MCF 10A (cell line): ENCODE results near the gene CFAP97D2. TPM values are rescaled to one million over a fixed set of nuclear protein-coding genes. Genes with fewer than 3 reads are reported as not detected.

Experiments
- BruUV-seq: library from RNA; stranded (reverse); fragments of 400-500 nt; replicated peaks from 2 replicates; lab custom pipeline; 2021; lab: Mats Ljungman, UMichigan
- CTCF ChIA-PET: fragments of 300-600 bp; sonication (Branson Sonifier 250); formaldehyde crosslinking; extraction: SDS; loops from one replicate; lab custom pipeline; 2021; ENCODE audit warnings: antibody characterized with exemption, inconsistent platforms; lab: Yijun Ruan, JAX
- POLR2A ChIA-PET: fragments of 300-600, 350-650 bp; sonication (Branson Sonifier 250); formaldehyde crosslinking; extraction: SDS; loops from one replicate; lab custom pipeline; 2020; ENCODE audit warnings: antibody characterized with exemption, inconsistent platforms; lab: Yijun Ruan, JAX
- DNase-seq: peaks from one replicate; pipeline ENCODE4 v3.0.0-alpha.2; 2018; ENCODE audit not compliant: unreplicated experiment
- H3K27ac Mint-ChIP-seq: one replicate; pipeline ENCODE4 v1.8.0; 2022; ENCODE audit warnings: mild to moderate bottlenecking, low read depth, mixed read lengths; ENCODE audit not compliant: unreplicated experiment
- H3K27me3 Mint-ChIP-seq: one replicate; pipeline ENCODE4 v1.8.0; 2022; ENCODE audit warnings: mixed read lengths; ENCODE audit not compliant: insufficient read depth, unreplicated experiment
- H3K36me3 Mint-ChIP-seq: one replicate; pipeline ENCODE4 v1.8.0; 2022; ENCODE audit warnings: mild to moderate bottlenecking, moderate library complexity, mixed read lengths; ENCODE audit not compliant: insufficient read depth, unreplicated experiment
- H3K4me1 Mint-ChIP-seq: one replicate; pipeline ENCODE4 v1.8.0; 2022; ENCODE audit warnings: mixed read lengths; ENCODE audit not compliant: insufficient read depth, unreplicated experiment
- H3K4me3 Mint-ChIP-seq: one replicate; pipeline ENCODE4 v1.8.0; 2022; ENCODE audit warnings: mild to moderate bottlenecking, moderate library complexity, mixed read lengths; ENCODE audit not compliant: unreplicated experiment
- H3K9me3 Mint-ChIP-seq: one replicate; pipeline ENCODE4 v1.8.0; 2022; ENCODE audit warnings: mixed read lengths; ENCODE audit not compliant: unreplicated experiment
- CTCF ChIP-seq: fragments of 200-600 bp; IDR thresholded peaks from one replicate; pipeline ENCODE4 v1.8.0; 2022; ENCODE audit warnings: antibody characterized with exemption, mild to moderate bottlenecking; ENCODE audit not compliant: unreplicated experiment
- intact Hi-C: fragments of 100-400 bp; cut with micrococcal nuclease; formaldehyde crosslinking; loops from 2 replicates; pipeline ENCODE4 v1.14.1; 2022
- total RNA-seq: library from RNA; stranded (reverse); gene quantifications from 2 replicates; pipeline ENCODE4 v1.2.3, GENCODE V29; 2022

Gene CFAP97D2
- total RNA-seq, 1 experiment from 2014 or later = not detected

DNA sequence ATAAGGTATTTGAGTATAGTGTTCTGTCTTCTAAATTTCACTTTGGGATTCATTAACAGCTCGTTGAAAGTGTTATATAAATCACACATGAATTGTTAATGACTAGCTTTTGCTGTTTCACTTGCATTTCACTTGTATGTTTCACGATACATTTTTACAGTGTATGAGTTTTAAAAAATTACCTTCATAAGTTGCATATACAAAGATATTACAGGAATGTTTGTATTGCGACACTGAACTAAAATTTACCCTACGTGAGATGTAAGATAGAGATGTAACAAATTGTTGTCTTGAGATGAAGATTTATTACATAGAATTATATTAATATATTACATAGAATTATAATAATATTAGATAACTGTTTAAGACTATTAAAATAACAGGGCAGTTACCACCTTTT, 57.2 kb downstream of the CFAP97D2 start:
- H3K9me3 Mint-ChIP-seq = no peaks in the 10 kb centered on the region
- peak overlapping the region; percentile 79 for H3K27ac Mint-ChIP-seq
- DNase-seq = no peak
- BruUV-seq = no TSS peak
- no peaks in the 10 kb centered on the region for H3K27me3 Mint-ChIP-seq
- peaks cover 51% of the 10 kb centered on the region for H3K36me3 Mint-ChIP-seq
- CTCF ChIA-PET = interaction anchor here (0.5 to 1.1 kb wide), 2 partner anchors 9 to 10 kb away, joined by 3 read pairs; no protein-coding TSS in a partner anchor
- peak overlapping the region; percentile 83 for H3K4me3 Mint-ChIP-seq
- H3K4me1 Mint-ChIP-seq = peaks cover 6% of the 10 kb centered on the region
- TF ChIP-seq CTCF = no peak
- POLR2A ChIA-PET = interaction anchor here (0.7 to 2.6 kb wide), 13 partner anchors 14 to 382 kb away, joined by 3 to 12 read pairs (median 4); partner anchors contain the start of gene UPF3A
- intact Hi-C loops = no loop called here

- Mint-ChIP-seq H3K27ac (peak overlapping the region; percentile 25), H3K9me3 (no peaks in the 10 kb centered on the region), H3K27me3 (no peaks in the 10 kb centered on the region), H3K4me1 (peaks cover 6% of the 10 kb centered on the region), H3K4me3 (peak overlapping the region; percentile 5), H3K36me3 (peaks cover 64% of the 10 kb centered on the region)
- intact Hi-C loops = no loop called here
- CTCF ChIA-PET = interaction anchor here (0.7 to 1.1 kb wide), 3 partner anchors 12 to 400 kb away, joined by 3 read pairs; no protein-coding TSS in a partner anchor
- POLR2A ChIA-PET = interaction anchor here (0.9 to 2.6 kb wide), 4 partner anchors 75 to 590 kb away, joined by 4 to 12 read pairs (median 9); no protein-coding TSS in a partner anchor
- no peak for TF ChIP-seq CTCF
- no peak for DNase-seq
- no TSS peak for BruUV-seq
Observed at GRCh38 chr13:114237415-114238112, 58.5 kb downstream of the CFAP97D2 start.

GRCh38 chr13:114241918-114242317, 62.9 kb downstream of the CFAP97D2 start:
- peaks cover 6% of the 10 kb centered on the region for H3K4me1 Mint-ChIP-seq
- H3K9me3 Mint-ChIP-seq = no peaks in the 10 kb centered on the region
- DNase-seq = no peak
- peaks cover 97% of the 10 kb centered on the region for H3K36me3 Mint-ChIP-seq
- ChIA-PET POLR2A (no interaction called here), CTCF (interaction anchor here (0.6 to 1.1 kb wide), 3 partner anchors 13 to 294 kb away, joined by 3 to 4 read pairs (median 3); no protein-coding TSS in a partner anchor)
- H3K27me3 Mint-ChIP-seq = no peaks in the 10 kb centered on the region
- no peak for TF ChIP-seq CTCF
- BruUV-seq = no TSS peak
- H3K27ac Mint-ChIP-seq = no peak overlapping the region
- no peak overlapping the region for H3K4me3 Mint-ChIP-seq
- intact Hi-C loops = no loop called here

DNA sequence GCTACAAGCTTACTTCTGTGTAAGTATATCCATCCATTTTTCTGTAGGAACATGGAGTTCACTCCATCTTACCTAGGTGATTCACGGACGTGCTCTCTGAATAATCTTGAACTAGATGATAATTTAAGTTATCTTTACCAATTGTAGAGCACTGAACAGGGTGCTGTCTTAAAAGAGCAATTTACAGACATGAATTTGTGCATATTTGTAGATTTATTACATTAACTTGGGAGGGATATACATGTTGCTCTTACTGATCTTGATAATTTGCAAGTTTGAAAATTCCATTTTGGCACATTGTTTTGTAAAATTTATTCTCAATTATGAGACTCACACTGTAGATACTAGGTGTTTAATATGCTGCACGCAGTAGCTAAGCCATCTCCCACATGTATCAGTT, 64.9 kb downstream of the CFAP97D2 start:
- peaks cover 100% of the 10 kb centered on the region for H3K36me3 Mint-ChIP-seq
- H3K27ac Mint-ChIP-seq = no peak overlapping the region
- no peaks in the 10 kb centered on the region for H3K9me3 Mint-ChIP-seq
- no peak overlapping the region for H3K4me3 Mint-ChIP-seq
- intact Hi-C loops = no loop called here
- TF ChIP-seq CTCF = no peak
- H3K4me1 Mint-ChIP-seq = no peaks in the 10 kb centered on the region
- ChIA-PET CTCF (no interaction called here), POLR2A (interaction anchor here (0.8 to 1.5 kb wide), 2 partner anchors 11 to 14 kb away, joined by 4 to 5 read pairs; no protein-coding TSS in a partner anchor)
- DNase-seq = no peak
- no TSS peak for BruUV-seq
- H3K27me3 Mint-ChIP-seq = no peaks in the 10 kb centered on the region
